ENCODE data around the gene CCDC57. TPM values are rescaled to one million over a fixed set of nuclear protein-coding genes. Genes with fewer than 3 reads are reported as not detected.

CCDC57 gene
- total RNA-seq, 4 donors from 2014 or later, result 14.8 to 32.0 (median 21.9) TPM

DNA sequence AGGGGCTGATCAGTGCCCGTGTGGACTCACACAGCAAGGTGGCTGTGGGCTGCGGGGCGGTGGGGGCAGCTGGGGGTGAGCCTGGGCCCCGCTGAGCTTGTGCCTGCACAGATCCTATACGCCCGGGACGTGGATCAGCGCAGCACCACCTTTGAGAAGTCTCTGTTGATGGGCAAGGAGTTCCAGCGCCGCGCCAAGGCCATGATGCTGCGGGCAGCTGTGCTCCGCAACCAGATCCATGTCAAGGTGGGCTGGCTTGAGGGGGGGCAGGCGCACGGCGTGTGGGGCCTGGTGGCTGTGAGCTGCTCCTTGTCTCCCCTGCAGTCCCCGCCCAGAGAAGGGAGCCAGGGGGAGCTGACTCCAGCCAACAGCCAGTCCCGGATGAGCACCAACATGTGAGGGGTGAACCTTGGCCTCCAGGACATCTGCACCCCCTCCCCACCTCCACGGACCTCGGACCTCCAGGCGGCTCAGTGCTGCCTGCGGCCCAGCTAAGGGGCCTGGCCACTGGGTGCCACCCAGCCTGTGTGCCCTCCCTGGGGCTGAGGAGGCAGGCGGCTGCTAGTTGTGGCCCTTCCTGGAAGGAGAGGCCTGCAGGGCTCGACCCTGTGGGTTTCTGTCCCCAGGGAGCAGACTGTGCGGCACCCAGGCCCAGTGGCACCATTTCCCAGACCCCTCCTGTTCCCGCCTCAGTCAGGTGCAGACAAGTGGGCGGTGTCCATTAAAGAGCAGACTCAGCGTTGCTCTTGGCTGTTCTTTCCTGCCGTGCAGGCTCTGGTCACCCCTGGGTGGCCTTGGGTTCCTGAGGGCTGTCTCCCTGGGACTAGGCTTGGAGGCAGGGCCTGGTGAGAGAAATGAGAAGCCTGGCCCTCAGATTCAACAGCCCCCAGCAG lies 155.7 kb downstream of the CCDC57 start:
- ATAC-seq (ENCODE audit: low FRiP score) (no peak), DNase-seq (ENCODE audit: low spot score) (no peak)

DNA sequence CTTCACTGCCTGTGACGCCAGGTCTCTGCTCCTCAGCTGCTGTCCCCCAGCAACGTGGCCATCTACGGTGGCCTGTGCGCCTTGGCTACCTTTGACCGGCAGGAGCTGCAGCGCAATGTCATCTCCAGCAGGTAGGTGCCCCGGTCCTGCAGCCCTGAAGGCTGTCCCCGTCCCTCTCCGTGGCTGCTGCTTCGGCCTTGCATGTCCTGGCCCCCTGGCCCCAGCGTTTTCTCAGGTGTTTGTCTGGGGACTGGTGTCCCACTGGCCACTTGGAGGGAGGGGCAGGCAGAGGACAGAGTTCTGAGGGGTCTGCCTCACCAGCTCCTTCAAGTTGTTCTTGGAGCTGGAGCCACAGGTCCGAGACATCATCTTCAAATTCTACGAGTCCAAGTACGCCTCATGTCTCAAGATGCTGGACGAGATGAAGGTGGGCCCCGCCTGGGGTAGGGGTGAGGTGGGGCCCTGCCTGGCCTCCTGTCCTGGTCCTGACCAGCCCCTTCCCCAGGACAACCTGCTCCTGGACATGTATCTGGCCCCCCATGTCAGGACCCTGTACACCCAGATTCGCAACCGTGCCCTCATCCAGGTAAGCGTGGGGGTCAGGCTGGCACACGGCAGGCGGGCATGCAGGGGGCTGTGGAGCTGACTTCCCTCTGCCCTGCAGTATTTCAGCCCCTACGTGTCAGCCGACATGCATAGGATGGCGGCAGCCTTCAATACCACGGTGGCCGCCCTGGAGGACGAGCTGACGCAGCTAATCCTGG lies 156.5 kb downstream of the CCDC57 start:
- TF ChIP-seq, protein P1, sequence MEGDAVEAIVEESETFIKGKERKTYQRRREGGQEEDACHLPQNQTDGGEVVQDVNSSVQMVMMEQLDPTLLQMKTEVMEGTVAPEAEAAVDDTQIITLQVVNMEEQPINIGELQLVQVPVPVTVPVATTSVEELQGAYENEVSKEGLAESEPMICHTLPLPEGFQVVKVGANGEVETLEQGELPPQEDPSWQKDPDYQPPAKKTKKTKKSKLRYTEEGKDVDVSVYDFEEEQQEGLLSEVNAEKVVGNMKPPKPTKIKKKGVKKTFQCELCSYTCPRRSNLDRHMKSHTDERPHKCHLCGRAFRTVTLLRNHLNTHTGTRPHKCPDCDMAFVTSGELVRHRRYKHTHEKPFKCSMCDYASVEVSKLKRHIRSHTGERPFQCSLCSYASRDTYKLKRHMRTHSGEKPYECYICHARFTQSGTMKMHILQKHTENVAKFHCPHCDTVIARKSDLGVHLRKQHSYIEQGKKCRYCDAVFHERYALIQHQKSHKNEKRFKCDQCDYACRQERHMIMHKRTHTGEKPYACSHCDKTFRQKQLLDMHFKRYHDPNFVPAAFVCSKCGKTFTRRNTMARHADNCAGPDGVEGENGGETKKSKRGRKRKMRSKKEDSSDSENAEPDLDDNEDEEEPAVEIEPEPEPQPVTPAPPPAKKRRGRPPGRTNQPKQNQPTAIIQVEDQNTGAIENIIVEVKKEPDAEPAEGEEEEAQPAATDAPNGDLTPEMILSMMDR (IDR thresholded peaks at IDR 0.05), result no peak
- no peak for DNase-seq (ENCODE audit: low spot score)
- ATAC-seq (ENCODE audit: low FRiP score), result no peak

More for the DNA sequence above, 155.7 kb downstream of the CCDC57 start:
- TF ChIP-seq, protein P1 (IDR thresholded peaks at IDR 0.05), result no peak

DNA sequence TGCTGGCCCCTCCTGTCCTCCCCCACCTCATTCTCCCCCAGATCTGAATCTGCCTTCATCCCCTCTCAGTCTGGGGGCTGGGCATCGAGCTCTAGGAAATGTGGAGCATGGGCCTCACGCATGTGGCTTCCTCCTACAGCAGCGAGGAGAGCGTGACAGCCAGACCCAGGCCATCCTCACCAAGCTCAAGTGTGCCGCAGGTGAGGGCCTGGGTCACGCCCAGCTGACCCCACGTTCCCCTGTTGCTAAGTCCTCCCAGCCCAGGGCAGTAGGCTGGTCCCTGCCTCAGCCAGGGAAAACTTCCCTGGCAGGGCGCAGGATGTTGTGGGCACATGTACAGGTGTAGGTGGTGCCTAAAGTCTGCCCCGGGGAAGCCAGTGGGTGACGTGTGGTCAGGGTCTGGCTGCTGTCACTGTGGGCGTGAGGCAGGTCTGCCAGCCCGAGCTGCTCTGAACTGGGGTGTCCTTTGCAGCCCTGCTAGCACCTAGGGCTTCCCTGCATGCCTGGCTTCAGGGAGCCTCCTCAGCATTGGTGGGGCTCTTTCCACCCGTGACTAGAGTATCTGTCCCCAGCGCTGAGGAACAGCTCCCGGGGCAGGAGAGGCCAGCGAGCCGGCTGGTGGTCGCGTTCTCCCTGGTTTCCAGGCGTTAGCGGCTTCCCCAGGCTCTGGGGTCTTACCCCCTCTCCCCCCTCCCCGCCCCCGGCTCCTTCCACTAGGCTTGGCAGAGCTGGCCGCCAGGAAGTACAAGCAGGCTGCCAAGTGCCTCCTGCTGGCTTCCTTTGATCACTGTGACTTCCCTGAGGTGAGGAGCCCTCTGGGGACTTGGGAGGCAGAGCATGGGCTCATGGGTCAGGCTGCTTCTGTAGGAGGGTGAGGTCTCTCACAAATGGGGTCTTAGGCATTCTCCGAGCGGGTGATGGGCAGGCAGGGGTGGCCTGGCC lies 157.3 kb downstream of the CCDC57 start:
- TF ChIP-seq, protein P1 (IDR thresholded peaks at IDR 0.05), result no peak
- ATAC-seq (ENCODE audit: low FRiP score) (no peak), DNase-seq (ENCODE audit: low spot score) (no peak)

DNA sequence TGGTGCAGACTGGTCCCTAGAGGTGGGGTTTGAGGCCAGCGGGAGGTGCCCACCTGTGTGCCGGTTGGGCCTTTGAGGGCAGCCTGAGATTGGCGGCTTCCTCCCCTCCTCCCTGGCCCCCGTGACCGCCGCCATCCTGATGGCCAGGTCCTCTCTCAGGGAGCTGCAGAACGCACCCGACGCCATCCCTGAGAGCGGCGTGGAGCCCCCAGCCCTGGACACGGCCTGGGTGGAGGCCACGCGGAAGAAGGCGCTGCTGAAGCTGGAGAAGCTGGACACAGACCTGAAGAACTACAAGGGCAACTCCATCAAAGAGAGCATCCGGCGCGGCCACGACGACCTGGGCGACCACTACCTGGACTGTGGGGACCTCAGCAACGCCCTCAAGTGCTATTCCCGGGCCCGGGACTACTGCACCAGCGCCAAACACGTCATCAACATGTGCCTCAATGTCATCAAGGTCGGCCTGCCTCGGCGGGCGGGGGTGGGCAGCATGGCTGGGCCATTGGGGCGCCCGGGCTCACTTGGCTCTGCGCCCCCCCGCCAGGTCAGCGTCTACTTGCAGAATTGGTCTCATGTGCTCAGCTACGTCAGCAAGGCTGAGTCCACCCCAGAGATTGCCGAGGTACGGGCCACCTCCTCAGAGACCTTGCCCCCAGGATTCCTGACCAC lies 158.2 kb downstream of the CCDC57 start:
- DNase-seq (ENCODE audit: low spot score) (no peak), ATAC-seq (ENCODE audit: low FRiP score) (no peak)
- TF ChIP-seq, protein P1 (IDR thresholded peaks at IDR 0.05), result no peak

DNA sequence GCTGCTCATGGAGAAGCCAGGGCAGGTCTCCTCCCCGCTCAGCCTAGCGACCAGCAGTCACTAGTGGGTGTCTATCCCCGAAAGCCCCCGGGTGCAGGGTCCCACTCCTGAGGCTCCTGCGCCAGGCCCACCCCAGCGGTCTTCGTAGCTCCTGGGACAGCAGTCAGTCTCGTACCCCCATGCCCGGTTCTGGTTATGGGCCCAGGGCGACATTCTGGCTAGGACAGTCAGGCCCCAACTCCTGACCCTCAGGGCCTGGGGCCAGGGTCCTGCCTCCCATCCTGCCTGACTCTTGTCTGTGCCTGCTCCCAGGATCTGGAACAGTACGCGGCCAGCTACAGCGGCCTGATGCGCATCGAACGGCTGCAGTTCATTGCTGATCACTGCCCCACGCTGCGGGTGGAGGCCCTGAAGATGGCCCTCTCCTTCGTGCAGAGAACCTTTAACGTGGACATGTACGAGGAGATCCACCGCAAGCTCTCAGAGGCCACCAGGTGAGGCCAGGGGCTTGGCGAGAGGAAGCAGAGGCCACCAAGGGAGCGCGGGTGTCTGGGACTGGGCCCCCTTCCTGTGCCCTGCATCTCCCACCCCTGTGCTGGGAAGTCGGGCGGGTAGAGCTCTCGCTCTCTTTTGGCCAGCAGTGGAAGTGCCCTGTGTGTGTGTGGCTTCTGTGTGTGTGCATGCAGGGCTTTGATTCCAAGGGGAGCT lies 158.9 kb downstream of the CCDC57 start:
- no peak for ATAC-seq (ENCODE audit: low FRiP score)
- TF ChIP-seq, protein P1 (IDR thresholded peaks at IDR 0.05), result no peak
- no peak for DNase-seq (ENCODE audit: low spot score)
